Lower leg skin (tissue), 3 donors: ENCODE measurements around the gene LRRC25.

ENCODE experiments used
- CTCF ChIP-seq, 3 donors: fragments of 450-650 bp; IDR thresholded peaks; one replicate each; pipeline ENCODE4 v1.5.1; 2016; ENCODE audit warnings: antibody characterized with exemption in 3 of 3, mild to moderate bottlenecking in 3 of 3, moderate library complexity in 2 of 3
- POLR2A ChIP-seq, 2 donors: fragments of 450-650 bp; IDR thresholded peaks; one replicate each; pipeline ENCODE4 v1.6.1; 2016 to 2017; ENCODE audit warnings: antibody characterized with exemption in 2 of 2, mild to moderate bottlenecking in 1 of 2, moderate library complexity in 1 of 2

GRCh38 chr19:18373892-18374629 is 23.4 kb downstream of the LRRC25 start:
- no peak for TF ChIP-seq CTCF (IDR thresholded peaks at IDR 0.05)
- no peak for TF ChIP-seq POLR2A (IDR thresholded peaks at IDR 0.05)
